ENCODE data around the gene TMCO1.
A peak's percentile ranks its signal among the peaks of the same experiment; 100 is the strongest.
"Not testable (repeated sequence)": the region's sequence is repeated elsewhere in the genome, so short reads cannot be mapped to it uniquely, and the experiment has no call there.

Gene TMCO1

GRCh38 chr1:165744913-165745312, 23.8 kb downstream of the TMCO1 start:
- not testable (repeated sequence) for DNase-seq (ENCODE audit: low spot score)

- DNase-seq (ENCODE audit: low spot score) = no peak
Observed at GRCh38 chr1:165742194-165742593, 26.5 kb downstream of the TMCO1 start.

GRCh38 chr1:165738794-165739193, 29.9 kb downstream of the TMCO1 start:
- DNase-seq (ENCODE audit: low spot score) = peak; percentile 82

- no peak for DNase-seq (ENCODE audit: low spot score)
Observed at GRCh38 chr1:165737196-165737595, 31.5 kb downstream of the TMCO1 start.

- DNase-seq (ENCODE audit: low spot score) = no peak
Observed at GRCh38 chr1:165734906-165735305, 33.8 kb downstream of the TMCO1 start.

DNA sequence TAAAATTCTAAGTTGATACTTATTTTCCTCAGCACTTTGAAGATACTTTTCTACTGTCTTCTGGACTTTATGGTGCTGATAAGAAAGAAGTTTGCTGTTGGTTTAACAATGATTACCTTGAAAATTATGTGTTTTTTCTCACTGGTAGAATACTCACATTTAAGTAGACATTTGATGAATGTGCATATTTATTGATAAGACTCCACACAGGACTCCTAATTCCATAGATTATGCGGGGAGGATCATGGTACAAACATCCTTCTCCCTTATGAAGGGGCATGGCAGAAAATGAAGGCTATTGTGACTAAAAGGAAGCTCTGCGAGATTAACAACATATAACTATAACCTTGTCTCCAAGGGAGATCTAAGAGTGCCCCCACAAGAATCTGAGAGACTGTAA, 41.8 kb downstream of the TMCO1 start:
- no peak for DNase-seq (ENCODE audit: low spot score)

DNA sequence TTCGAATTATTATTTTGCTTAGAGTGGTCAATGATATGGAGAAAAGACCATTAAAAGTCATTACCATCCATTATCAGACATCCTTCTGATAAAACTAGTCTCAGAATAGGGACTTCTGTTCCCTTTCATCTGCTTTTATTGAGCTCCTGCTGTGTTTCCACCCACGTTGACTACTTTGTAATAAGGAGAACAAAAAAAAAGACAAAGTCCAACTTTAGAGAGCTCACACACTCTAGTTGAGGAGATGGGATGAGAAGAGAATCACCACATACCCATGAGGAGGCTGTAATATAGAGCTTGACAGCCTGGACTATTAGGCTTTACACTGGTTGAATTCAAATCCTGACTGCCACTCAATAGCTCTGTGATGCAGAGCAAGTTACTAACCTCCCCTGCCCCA, 42.5 kb downstream of the TMCO1 start:
- DNase-seq (ENCODE audit: low spot score) = no peak

GRCh38 chr1:165717918-165718515, 50.7 kb downstream of the TMCO1 start:
- DNase-seq (ENCODE audit: low spot score) = peak; percentile 90

DNA sequence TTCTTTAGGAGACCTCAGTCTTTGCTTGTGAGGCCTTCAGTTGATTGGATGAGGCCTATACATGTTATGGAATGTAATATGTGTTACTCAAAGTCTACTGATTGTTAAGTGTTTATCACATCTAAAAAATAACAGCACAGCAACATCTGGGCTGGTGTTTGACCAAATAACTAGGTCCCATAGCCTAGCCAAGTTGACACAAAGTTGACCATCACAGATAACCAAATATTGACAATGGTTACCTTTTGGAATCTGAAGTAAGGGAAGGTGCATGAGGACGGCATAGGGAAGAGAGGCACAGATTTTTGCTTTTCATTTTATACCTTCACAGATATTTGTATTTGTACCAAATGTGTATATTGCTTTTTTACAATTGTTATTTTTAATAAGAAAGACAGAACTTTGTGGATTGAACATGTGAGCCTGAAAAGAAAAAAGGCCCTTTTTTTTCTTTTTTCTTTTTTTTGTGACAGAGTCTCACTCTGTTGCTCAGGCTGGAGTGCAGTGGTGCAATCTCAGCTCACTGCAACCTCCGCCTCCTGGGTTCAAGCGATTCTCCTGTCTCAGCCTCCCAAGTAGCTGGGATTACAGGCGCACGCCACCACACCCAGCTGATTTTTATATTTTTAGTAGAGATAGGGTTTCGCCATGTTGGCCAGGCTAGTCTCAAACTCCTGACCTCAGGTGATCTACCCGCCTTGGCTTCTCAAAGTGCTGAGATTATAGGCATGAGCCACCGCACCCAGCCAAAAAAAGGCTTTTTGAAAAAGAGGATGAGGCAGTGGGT, 52.2 kb downstream of the TMCO1 start:
- not testable (repeated sequence) for DNase-seq (ENCODE audit: low spot score)

- no peak for DNase-seq (ENCODE audit: low spot score)
Observed at GRCh38 chr1:165712764-165713163, 55.9 kb downstream of the TMCO1 start.

DNA sequence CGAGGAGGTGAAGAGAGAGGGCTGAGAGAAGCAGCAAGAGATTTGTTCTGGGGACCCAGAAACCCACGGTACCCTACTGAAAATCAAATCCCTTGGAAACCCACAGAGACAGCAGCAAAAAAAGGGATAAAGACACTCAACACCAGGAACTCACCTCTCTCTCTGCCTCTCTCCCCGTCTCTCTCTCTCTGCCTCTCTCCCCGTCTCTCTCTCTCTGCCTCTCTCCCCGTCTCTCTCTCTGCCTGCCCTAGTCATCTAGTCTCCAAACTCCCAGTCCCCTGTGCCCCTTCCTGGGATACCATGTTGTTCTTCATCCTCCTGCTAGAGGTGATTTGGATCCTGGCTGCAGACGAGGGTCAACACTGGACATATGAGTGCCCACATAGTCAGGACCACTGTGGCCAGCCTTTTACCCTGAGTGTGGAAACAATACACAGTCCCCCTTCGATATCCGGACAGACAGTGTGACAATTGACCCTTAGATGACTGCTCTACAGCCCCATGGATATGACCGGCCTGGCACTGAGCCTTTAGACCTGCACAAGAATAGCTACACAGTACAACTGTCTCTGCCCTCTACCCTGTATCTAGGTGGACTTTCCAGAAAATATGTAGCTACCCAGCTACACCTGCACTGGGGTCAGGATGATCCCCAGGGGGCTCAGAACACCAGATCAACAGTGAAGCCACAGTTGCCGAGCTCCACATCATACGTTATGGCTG, 60.5 kb downstream of the TMCO1 start:
- DNase-seq (ENCODE audit: low spot score) = no peak

GRCh38 chr1:165703648-165704047, 65.0 kb downstream of the TMCO1 start:
- no peak for DNase-seq (ENCODE audit: low spot score)

DNA sequence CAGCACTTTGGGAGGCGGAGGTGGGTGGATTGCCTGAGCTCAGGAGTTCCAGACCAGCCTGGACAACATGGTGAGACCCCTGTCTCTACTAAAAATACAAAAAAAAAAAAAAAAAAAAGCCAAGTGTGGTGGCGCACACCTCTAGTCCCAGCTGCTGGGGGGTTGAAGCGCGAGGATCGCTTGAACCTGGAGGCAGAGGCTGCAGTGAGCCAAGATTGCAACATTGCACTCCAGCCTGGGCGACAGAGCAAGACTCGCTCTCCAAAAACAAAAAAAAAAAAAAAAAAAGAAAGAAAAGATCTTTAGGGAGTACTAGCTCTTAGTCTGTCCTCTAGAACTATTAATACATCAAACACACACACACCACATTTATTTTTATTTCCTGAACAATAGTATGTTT, 66.7 kb downstream of the TMCO1 start:
- DNase-seq (ENCODE audit: low spot score) = not testable (repeated sequence)

- DNase-seq (ENCODE audit: low spot score) = no peak
Observed at GRCh38 chr1:165699577-165699976, 69.1 kb downstream of the TMCO1 start.

DNA sequence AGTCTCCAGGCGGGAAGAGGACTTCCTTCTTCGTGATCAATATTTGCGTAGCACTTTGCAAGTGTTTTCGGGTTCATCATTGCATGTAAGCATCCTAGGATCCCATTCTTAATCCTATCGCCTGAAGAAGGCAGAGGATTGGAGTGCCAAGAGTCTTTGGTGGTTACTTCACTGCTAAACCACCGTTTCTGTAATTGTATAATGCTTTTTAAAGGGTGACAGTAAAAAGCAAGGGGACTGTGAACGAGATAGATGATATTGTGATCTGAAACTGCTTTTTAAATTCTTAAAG, 70.0 kb downstream of the TMCO1 start:
- DNase-seq (ENCODE audit: low spot score) = no peak

DNA sequence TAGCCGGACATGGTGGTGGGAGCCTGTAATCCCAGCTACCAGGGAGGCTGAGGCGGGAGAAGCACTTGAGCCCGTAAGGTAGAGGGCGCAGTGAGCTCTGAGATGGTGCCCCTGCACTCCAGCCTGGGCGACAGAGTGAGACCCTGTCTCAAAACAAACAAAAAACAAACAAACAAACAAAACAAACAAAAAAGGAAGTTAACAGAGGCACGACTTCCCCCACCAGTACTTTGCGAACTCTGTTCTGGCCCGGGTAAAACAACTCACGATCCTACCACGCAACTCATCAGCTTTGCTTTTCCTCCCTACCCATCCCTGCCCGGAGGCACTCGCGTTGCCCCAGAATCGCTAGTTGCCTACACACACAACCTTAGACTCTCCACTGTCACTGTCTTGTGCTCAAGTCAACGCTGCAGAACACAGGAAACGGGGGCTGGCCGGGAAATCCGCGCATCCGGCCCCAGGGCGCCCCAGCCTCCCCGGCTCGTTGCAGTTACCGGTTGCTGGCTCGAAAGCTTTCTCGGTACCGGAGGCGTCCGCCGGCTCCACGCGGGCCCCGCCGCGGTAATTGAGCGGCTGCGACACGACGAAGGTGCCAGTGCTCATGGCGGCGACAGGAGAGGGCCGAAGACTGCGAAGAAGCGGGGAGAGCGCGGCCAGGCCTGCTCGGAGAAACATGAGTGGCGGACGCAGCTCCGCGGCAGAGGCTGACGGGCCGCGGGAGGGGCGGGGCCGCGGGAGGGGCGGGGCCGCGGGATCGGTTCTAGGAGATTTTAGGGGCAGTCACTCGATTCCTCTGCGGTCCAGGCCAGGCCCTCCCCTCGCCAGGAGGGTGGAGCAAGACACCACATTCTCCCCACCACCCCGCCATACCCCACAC, 70.5 kb downstream of the TMCO1 start, which contains the start of gene ALDH9A1:
ALDH9A1 (minus strand) TSS at position 682 of the 880 bp plus-strand sequence; CDS start at position 678, 4 bp downstream.
- peak; percentile 92 for DNase-seq (ENCODE audit: low spot score)

- DNase-seq (ENCODE audit: low spot score) = no peak
Observed at GRCh38 chr1:165697491-165697880, 71.2 kb downstream of the TMCO1 start.

- peak; percentile 20 for DNase-seq (ENCODE audit: low spot score)
Observed at GRCh38 chr1:165696625-165697100, 72.0 kb downstream of the TMCO1 start.

DNA sequence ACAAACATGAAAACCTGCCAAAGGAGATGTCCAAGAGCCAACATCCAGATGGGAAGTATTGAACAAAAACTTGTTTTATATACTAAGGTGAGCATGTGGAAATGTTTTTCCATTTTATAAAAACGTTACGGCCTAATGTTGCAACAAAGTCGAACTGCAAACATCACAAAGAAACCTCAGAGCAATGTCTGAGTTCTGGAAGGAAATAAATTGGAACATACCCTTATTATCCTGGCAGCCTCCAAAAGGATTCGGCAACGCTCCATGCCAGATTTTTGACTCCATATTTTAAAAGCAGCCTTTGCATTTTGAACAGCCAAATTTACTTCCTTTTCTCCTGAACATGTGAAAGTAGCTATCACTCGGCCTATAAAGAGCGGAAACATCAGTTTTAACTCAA, 73.6 kb downstream of the TMCO1 start:
- DNase-seq (ENCODE audit: low spot score) = no peak

DNA sequence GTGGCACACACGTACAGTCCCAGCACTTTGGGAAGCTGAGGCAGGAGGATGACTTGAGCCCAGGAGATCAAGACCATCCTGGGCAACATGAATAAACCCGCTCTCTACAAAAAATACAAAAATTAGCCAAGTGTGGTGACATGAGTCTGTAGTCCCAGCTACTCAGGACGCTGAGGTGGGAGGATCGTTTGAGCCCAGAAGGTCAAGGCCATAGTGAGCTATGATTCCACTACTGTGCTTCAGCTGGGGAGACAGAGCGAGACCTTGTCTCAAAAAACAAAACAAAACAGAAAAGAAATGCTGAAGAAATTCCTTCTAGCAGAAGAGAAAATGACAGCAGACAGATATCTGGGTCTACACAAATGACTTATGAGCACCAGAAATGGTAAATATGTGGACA, 80.6 kb downstream of the TMCO1 start:
- DNase-seq (ENCODE audit: low spot score) = no peak

DNA sequence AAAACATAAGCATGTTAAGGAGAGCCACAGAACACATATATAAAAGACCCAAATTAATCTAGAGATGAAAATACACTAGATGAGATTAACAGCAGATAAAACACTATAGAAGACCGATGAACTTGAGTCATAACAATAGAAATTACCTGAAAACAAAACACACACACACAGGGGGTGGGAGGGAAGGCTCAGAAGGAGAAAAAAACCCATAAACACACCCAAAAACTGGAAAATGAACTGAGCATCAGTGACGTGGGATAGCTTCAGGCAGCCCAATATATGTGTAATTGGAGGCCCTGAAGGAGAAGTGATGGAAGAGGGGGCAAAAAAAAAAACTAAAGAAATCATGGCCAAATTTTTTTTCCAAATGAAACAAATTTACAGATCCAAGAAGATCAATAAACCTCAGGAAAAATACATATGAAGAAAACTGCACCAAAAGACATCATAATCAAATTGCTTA, 81.7 kb downstream of the TMCO1 start:
- DNase-seq (ENCODE audit: low spot score) = no peak

Measured in NAMALWA (cell line).